Heart right ventricle (tissue), 16 donors: ENCODE data around the gene SLFN14. TPM values are rescaled to one million over a fixed set of nuclear protein-coding genes. Genes with fewer than 3 reads are reported as not detected.

Experiments
- ATAC-seq, 8 donors: fragments of 200-7000 bp; cut with Tn5 transposase; one replicate each; pipeline ENCODE4 v1.9.1; 2020; ENCODE audit warnings: mild to moderate bottlenecking in 8 of 8, moderate library complexity in 8 of 8, moderate number of reproducible peaks in 1 of 8
- DNase-seq, 2 donors: peaks; one replicate each; pipeline ENCODE4 v3.0.0-alpha.2; 2020
- H3K27ac ChIP-seq, 10 donors: fragments of 200-600 bp; sonication (generic) in 2 of 10; one replicate each; pipeline versions ENCODE4 v1.5.0 to v1.8.0; 2020 to 2022; ENCODE audit warnings: mild to moderate bottlenecking in 3 of 10
- H3K27me3 ChIP-seq, 7 donors: fragments of 200-600 bp; one replicate each; pipeline ENCODE4 v1.8.0; 2021 to 2022; ENCODE audit warnings: mild to moderate bottlenecking in 2 of 7
- H3K36me3 ChIP-seq, 9 donors: fragments of 200-600 bp; sonication (generic) in 1 of 9; one replicate each; pipeline versions ENCODE4 v1.5.0 to v1.8.0; 2020 to 2022; ENCODE audit warnings: mild to moderate bottlenecking in 2 of 9
- H3K4me1 ChIP-seq, 9 donors: fragments of 200-600 bp; sonication (generic) in 1 of 9; one replicate each; pipeline versions ENCODE4 v1.5.0 to v1.8.0; 2020 to 2022; ENCODE audit warnings: mild to moderate bottlenecking in 4 of 9
- H3K4me3 ChIP-seq, 10 donors: fragments of 200-600 bp; sonication (generic) in 2 of 10; one replicate each; pipeline versions ENCODE4 v1.5.0 to v1.8.0; 2020 to 2022; ENCODE audit warnings: mild to moderate bottlenecking in 7 of 10, moderate library complexity in 2 of 10
- H3K9me3 ChIP-seq, 11 donors: fragments of 200-600 bp in 10 of 11; sonication (generic) in 2 of 11; one replicate each; pipeline versions ENCODE4 v1.5.0 to v1.8.0; 2013 to 2022; ENCODE audit warnings: mild to moderate bottlenecking in 2 of 11, control low read depth in 1 of 11, moderate library complexity in 1 of 11
- CTCF ChIP-seq, 9 donors: fragments of 200-600 bp; sonication (generic) in 2 of 9; IDR thresholded peaks; one replicate each; pipeline versions ENCODE4 v1.5.0 to v1.8.0; 2021 to 2022; ENCODE audit warnings: antibody characterized with exemption in 9 of 9, mild to moderate bottlenecking in 5 of 9, moderate library complexity in 1 of 9
- WGBS, 2 donors: extraction: QIAGEN DNeasy Blood & Tissue Kit; methylation state at CpG; one replicate each; pipeline ENCODE4 v1.1.7; 2013; ENCODE audit warnings: inconsistent platforms in 1 of 2; 5-methylcytosine and 5-hydroxymethylcytosine counted together
- intact Hi-C, 10 donors: fragments of 100-400 bp; cut with DNase I; formaldehyde crosslinking; loops; one replicate each; pipeline versions ENCODE4 v1.11.1 to v1.14.2; 2022
- polyA plus RNA-seq, 2 donors: library from polyadenylated mRNA; stranded (reverse); fragments of 200-250 nt; gene quantifications; one replicate each; pipeline ENCODE4 v1.2.3, GENCODE V29; 2013
- total RNA-seq, 10 donors: library from RNA; stranded (reverse); fragmentation: NEBNext Ultra II Directional in 3 of 10; extraction: Animal tissue kit (Norgen Biotek cat#: 25700) in 3 of 10; gene quantifications; one replicate each; pipeline versions ENCODE4 v1.2.1 to v1.2.4, GENCODE V29; 2021 to 2023
- donor health status: Arrhythmogenic right ventricular cardiomyopathy.
- donor health status: ischemic (EF 13 %, LVEDD 7.1; RV severe dilation, severe dysfunction).
- donor health status: healthy with polysubstance abuse.
- donor health status: DM: no; HTN: yes; CAD: no.
- donor health status: DM: no; HTN: no; CAD: no.
- donor health status: ischemic (EF 25% LVEDD 6.9; RV normal size, moderate dysfunction).
- donor health status: ischemic (EF 25% LVEDD 5.7; RV mildly dilated, moderate dysfunction).
- donor health status: healthy.
- donor health status: DM: yes; HTN: yes; CAD: no.
- donor health status: Ischemic cardiomyopathy.
- donor health status: ischemic (EF 35%, LVEDD 5.7; RV mildly dilated, moderate dysfunction).
- donor health status: nonischemic (EF 11% LVEDD 7.7; RV severe dilation, severe dysfunction).
- donor health status: DM: yes; HTN: yes; CAD: no.
- donor health status: PGD.
- donor health status: ischemic (EF 29% LVEDD 5.4; RV normal size, mild dysfunction).
- donor health status: nonischemic (EF 23%, LVEDD 6.1; RV moderate dilation, normal function).

The SLFN14 gene
- total and polyA plus RNA-seq, 12 donors, result 0.09 TPM; not detected in 11

DNA sequence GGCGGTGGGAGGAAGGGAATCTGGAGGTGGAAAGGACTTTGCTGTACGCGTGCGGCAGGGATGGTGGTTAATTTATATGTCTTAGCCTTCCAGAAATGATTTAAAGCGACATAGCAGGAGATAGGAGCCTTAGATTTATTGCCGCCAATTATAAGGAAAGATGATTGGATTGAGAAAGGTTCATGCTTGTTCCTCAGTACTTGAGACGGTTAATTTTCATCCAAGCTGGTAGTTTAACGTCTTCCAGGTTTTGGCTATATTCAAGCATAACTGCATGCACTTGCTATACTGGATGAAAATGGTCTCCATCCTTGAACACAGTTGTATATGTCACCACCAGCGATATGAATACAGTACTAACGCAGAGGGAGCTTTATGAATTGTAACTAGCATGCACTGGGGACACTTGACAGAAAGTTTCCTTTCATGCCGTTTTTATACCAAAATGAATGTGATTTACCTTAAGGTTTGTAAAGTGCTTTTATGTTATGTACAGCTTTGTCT lies 18.4 kb upstream of the SLFN14 start:
- peak overlapping the region; percentile 89 to 98 (median 93) for H3K27ac ChIP-seq
- 3 to 5% methylated on average over 11 of the region's 11 CpGs for WGBS, 2 donors
- DNase-seq, result no peak
- TF ChIP-seq CTCF (IDR thresholded peaks at IDR 0.05), result no peak
- H3K27me3 ChIP-seq, result no peaks in the 10 kb centered on the region
- ATAC-seq, result no peak
- intact Hi-C loops, result no loop called here
- H3K4me3 ChIP-seq, result peak overlapping the region; percentile 46 to 97 (median 76)
- H3K4me1 ChIP-seq, result peaks cover 6 to 25% (median 22%) of the 10 kb centered on the region in 9 donors
- H3K36me3 ChIP-seq, result peaks cover 0 to 33% (median 6%) of the 10 kb centered on the region in 9 donors
- no peaks in the 10 kb centered on the region for H3K9me3 ChIP-seq

- Histone ChIP-seq H3K4me1 (peaks cover 6 to 25% (median 22%) of the 10 kb centered on the region in 9 donors), H3K9me3 (no peaks in the 10 kb centered on the region), H3K27me3 (no peaks in the 10 kb centered on the region), H3K27ac (peak within 1 kb of the TSS; percentile 89 to 98 (median 93)), H3K36me3 (peaks cover 0 to 39% (median 6%) of the 10 kb centered on the region in 9 donors), H3K4me3 (peak within 1 kb of the TSS; percentile 46 to 97 (median 76))
- DNase-seq (peak; percentile 84 to 94), ATAC-seq (peak; percentile 97 to 99 (median 99))
- intact Hi-C loops, result no loop called here
- TF ChIP-seq CTCF (IDR thresholded peaks at IDR 0.05), result peak in 2 of 9 donors; percentile 5 to 25
- 0% methylated on average over 45 of the region's 45 CpGs for WGBS, 2 donors
These were observed 17.7 kb upstream of the SLFN14 start, which contains the start of gene PEX12 for GRCh38 chr17:35578197-35578928. TSS of gene PEX12 (minus strand) at chr17:35578571. CDS start at chr17:35578021, 550 bp downstream.

GRCh38 chr17:35577830-35578196 lies 17.2 kb upstream of the SLFN14 start:
- intact Hi-C loops, result no loop called here
- H3K4me1 ChIP-seq, result peaks cover 6 to 25% (median 22%) of the 10 kb centered on the region in 9 donors
- WGBS, 2 donors, result 2 to 3% methylated on average over 8 of the region's 8 CpGs
- ATAC-seq (peak; percentile 3 to 60 (median 48)), DNase-seq (no peak)
- peak overlapping the region; percentile 46 to 97 (median 76) for H3K4me3 ChIP-seq
- H3K27ac ChIP-seq, result peak overlapping the region; percentile 89 to 98 (median 93)
- no peaks in the 10 kb centered on the region for H3K27me3 ChIP-seq
- TF ChIP-seq CTCF (IDR thresholded peaks at IDR 0.05), result no peak
- H3K9me3 ChIP-seq, result no peaks in the 10 kb centered on the region
- H3K36me3 ChIP-seq, result peaks cover 0 to 44% (median 6%) of the 10 kb centered on the region in 9 donors

- peaks cover 0 to 51% (median 6%) of the 10 kb centered on the region in 9 donors for H3K36me3 ChIP-seq
- H3K27me3 ChIP-seq, result no peaks in the 10 kb centered on the region
- H3K4me1 ChIP-seq, result peaks cover 6 to 29% (median 24%) of the 10 kb centered on the region in 9 donors
- intact Hi-C loops, result loop anchor here in 1 of 10 donors (1.0 kb wide), 1 partner anchor 7 kb away; no protein-coding TSS in a partner anchor
- TF ChIP-seq CTCF (IDR thresholded peaks at IDR 0.05), result no peak
- no peak for DNase-seq
- no peak overlapping the region for H3K4me3 ChIP-seq
- H3K27ac ChIP-seq, result no peak overlapping the region
- H3K9me3 ChIP-seq, result no peaks in the 10 kb centered on the region
- 89 to 96% methylated on average over 3 of the region's 3 CpGs for WGBS, 2 donors
- ATAC-seq, result no peak
These were observed 15.1 kb upstream of the SLFN14 start for GRCh38 chr17:35575759-35576158.
